ENCODE measurements around the gene ZDHHC5.
A peak's percentile ranks its signal among the peaks of the same experiment; 100 is the strongest.
"Not testable (repeated sequence)": the region's sequence is repeated elsewhere in the genome, so short reads cannot be mapped to it uniquely, and the experiment has no call there.

Gene ZDHHC5

GRCh38 chr11:57644748-57645688 lies 22.9 kb upstream of the ZDHHC5 start:
- DNase-seq: peak; percentile 37

GRCh38 chr11:57645689-57646085 lies 22.2 kb upstream of the ZDHHC5 start:
- no peak for DNase-seq

GRCh38 chr11:57646194-57646798 lies 21.6 kb upstream of the ZDHHC5 start:
- no peak for DNase-seq

- no peak for DNase-seq
Measured at GRCh38 chr11:57646799-57647303, 21.1 kb upstream of the ZDHHC5 start.

- DNase-seq: no peak
Measured at GRCh38 chr11:57647372-57647771, 20.5 kb upstream of the ZDHHC5 start.

- DNase-seq: no peak
Measured at GRCh38 chr11:57647960-57648800, 19.7 kb upstream of the ZDHHC5 start.

GRCh38 chr11:57648801-57649735 lies 18.8 kb upstream of the ZDHHC5 start:
- no peak for DNase-seq

GRCh38 chr11:57649826-57650738 lies 17.8 kb upstream of the ZDHHC5 start, which contains the start of gene YPEL4:
TSS of gene YPEL4 (minus strand) at chr11:57649912. CDS start at chr11:57647107, 2,805 bp downstream.
- no peak for DNase-seq

- no peak for DNase-seq
Measured at GRCh38 chr11:57650739-57651090, 17.2 kb upstream of the ZDHHC5 start.

- DNase-seq: no peak
Measured at GRCh38 chr11:57651408-57651807, 16.5 kb upstream of the ZDHHC5 start.

GRCh38 chr11:57652230-57652629 lies 15.7 kb upstream of the ZDHHC5 start:
- not testable (repeated sequence) for DNase-seq

- DNase-seq: no peak
Measured at GRCh38 chr11:57652662-57653061, 15.3 kb upstream of the ZDHHC5 start.

GRCh38 chr11:57653163-57653562 lies 14.8 kb upstream of the ZDHHC5 start:
- no peak for DNase-seq

- DNase-seq: no peak
Measured at GRCh38 chr11:57656885-57657193, 11.1 kb upstream of the ZDHHC5 start.

GRCh38 chr11:57657194-57658022 lies 10.5 kb upstream of the ZDHHC5 start, which contains the start of gene CLP1:
TSS of gene CLP1 (plus strand) at chr11:57657762. CDS start at chr11:57659477, 1,715 bp downstream.
- DNase-seq: peak; percentile 97

GRCh38 chr11:57658023-57658361 lies 9.9 kb upstream of the ZDHHC5 start:
- DNase-seq: no peak

- no peak for DNase-seq
Measured at GRCh38 chr11:57659669-57660068, 8.2 kb upstream of the ZDHHC5 start.

GRCh38 chr11:57662893-57663292 lies 5.0 kb upstream of the ZDHHC5 start:
- no peak for DNase-seq

GRCh38 chr11:57663975-57664374 lies 3.9 kb upstream of the ZDHHC5 start:
- DNase-seq: no peak

- DNase-seq: peak; percentile 97
Measured at GRCh38 chr11:57667117-57667735, 688 bp upstream of the ZDHHC5 start.
